ENCODE measurements around the gene AUNIP.

AUNIP gene

GRCh38 chr1:25872713-25873112, 13.5 kb upstream of the AUNIP start:
- no peak overlapping the region for H3K4me3 ChIP-seq (ENCODE audit: low read length)
- DNase-seq (ENCODE audit: low read depth), result no peak
- no peak for TF ChIP-seq CTCF (conservative IDR thresholded peaks at IDR 0.05; ENCODE audit: low read length)

GRCh38 chr1:25871704-25872494, 12.6 kb upstream of the AUNIP start:
- H3K4me3 ChIP-seq (ENCODE audit: low read length), result no peak overlapping the region
- TF ChIP-seq CTCF (conservative IDR thresholded peaks at IDR 0.05; ENCODE audit: low read length), result no peak
- peak; percentile 23 for DNase-seq (ENCODE audit: low read depth)

GRCh38 chr1:25871086-25871703, 11.9 kb upstream of the AUNIP start:
- no peak for DNase-seq (ENCODE audit: low read depth)
- no peak overlapping the region for H3K4me3 ChIP-seq (ENCODE audit: low read length)
- no peak for TF ChIP-seq CTCF (conservative IDR thresholded peaks at IDR 0.05; ENCODE audit: low read length)

GRCh38 chr1:25870614-25871013, 11.4 kb upstream of the AUNIP start:
- no peak overlapping the region for H3K4me3 ChIP-seq (ENCODE audit: low read length)
- no peak for DNase-seq (ENCODE audit: low read depth)
- TF ChIP-seq CTCF (conservative IDR thresholded peaks at IDR 0.05; ENCODE audit: low read length), result no peak

GRCh38 chr1:25869909-25870606, 10.8 kb upstream of the AUNIP start:
- DNase-seq (ENCODE audit: low read depth), result no peak
- no peak for TF ChIP-seq CTCF (conservative IDR thresholded peaks at IDR 0.05; ENCODE audit: low read length)
- H3K4me3 ChIP-seq (ENCODE audit: low read length), result no peak overlapping the region

- no peak overlapping the region for H3K4me3 ChIP-seq (ENCODE audit: low read length)
- DNase-seq (ENCODE audit: low read depth), result no peak
These were observed 8.1 kb upstream of the AUNIP start for GRCh38 chr1:25867210-25867991.

More at GRCh38 chr1:25867210-25867991, 8.1 kb upstream of the AUNIP start:
- TF ChIP-seq CTCF (conservative IDR thresholded peaks at IDR 0.05; ENCODE audit: low read length), result no peak
